Inflammatory macrophage treated with lipopolysaccharide for 1 hour (primary cell): ENCODE measurements around the gene CDH20.

Experiments used
- DNase-seq, 2 donors: peaks; one replicate each; pipeline ENCODE4 v3.0.0-alpha.2; 2020 to 2022

CDH20 gene

DNA sequence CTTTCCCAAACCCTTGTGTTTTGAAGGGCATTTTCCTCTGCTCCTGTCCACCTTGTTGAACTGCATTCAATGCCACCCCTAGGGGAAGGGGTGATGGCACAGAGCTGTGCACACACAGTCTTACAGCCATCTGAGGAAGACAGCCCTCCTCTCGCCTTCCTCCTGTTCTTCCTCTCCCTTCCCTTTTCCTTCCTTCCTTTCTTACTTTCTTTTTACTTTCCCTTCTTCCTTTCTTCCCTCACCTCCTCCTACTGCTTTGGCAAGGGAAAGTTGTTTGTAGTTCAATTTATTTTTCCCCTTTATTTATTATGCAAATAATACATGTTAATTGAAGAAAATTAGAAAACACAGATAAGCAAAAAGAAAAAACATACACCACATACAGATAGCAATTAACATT lies 99.4 kb downstream of the CDH20 start:
- no peak for DNase-seq

DNA sequence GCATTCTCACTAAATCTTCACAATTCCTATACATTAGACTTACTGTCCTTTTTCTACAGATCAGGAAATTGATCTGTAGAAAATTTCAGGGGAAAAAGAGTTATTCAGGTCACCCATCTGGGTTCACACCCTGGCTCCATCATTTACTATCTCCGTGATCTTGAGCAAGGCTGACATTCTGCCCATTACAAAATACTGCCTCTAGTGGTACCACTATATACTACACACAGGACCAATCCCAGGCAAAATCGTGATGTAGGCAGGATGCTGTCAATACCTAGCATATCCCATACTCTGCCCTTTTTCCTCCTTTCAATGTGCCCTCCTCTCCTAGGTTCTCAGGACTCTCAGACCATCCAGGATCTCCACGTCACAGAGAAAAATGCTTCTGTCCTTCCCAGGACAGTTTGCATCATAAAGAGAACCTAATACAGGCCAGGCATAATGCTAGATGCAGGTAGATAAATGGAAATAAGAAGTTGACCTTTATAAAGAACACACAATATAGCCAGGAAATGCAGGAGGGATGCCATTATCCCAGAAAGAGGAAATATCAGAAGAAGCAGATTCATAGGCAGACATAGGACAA lies 101.9 kb downstream of the CDH20 start:
- DNase-seq = peak in 1 of 2 donors; percentile 5

DNA sequence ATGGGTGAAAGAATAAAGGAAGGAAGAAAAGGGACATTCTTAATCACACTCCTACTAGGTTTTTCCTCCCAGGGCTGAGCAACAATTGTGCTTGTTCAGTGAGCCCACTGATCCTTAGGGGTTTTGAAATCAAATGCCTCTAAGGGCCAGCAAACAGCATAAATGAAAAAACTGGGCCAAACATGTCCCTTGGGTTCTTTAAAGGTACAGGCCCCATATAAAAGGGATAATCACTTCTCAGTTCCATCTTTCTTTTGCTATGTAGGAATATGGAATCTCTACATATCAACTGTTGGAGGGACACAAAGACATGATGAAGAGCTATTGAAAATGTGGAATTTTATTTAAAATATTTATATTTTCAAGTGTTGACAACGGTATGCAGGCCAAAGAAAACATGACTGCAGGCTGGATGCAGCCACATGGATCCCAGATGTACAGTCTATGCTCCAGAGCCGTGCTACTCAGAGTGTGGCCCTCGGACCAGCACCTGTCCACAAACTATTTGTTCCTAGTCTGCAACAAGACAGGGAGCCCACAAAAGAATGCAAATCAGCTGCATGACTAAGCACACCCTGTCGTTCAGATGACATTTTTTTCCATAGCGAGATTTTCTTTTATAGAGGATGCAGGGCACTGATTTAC lies 110.0 kb downstream of the CDH20 start:
- DNase-seq = no peak

DNA sequence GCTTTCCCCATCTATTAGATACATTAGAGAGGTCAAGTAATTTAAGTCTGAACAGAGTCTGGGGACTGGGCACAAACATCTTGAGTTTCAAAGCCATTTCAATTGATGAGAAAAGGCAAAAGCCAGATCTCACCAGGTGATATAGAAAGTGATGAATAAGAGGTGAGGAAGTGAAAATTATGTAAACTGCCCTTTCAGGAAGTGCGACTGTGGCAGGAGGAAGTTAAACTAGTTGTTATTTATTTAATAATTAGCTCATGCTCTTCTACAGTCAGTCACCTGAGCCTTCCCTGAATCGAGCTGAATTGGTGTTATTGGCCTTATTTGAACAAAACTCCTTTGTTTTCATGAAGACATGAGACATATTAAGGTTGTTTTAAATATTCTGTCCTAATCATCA lies 115.1 kb downstream of the CDH20 start:
- DNase-seq = no peak

DNA sequence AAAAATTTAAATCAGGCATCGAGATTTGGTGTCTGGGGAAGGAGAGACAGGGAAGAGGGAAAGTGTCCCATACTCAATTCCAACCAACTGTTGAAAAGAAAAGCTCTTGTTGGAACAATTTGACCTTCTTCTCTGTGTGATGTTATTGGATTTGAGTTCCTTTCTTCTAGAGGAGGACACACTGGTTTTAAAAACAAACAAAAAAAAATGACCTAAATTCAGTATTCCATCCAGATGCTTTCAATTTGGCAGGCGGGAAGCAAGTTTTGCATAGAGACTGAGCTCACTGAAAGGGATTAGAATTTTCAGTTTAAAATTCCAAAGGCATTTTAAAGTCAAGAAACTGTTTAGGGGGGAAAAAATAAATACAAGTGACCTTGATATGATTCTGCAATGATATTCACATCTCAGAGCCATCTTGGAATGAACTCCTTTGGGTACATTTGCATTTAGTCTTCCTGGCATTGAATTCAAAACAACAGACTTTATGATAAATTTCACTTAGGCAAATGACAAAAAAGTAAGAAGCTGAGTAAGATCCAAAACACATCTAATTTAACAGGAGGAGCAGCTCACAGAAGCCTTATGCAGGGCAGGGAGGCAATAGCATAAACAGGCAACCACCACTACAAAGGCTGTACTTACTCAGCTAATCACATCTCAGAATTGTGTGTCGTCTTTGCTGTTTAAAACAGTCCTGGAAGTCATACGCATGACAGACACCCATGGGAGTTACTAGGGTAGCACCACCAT lies 126.8 kb downstream of the CDH20 start:
- no peak for DNase-seq

DNA sequence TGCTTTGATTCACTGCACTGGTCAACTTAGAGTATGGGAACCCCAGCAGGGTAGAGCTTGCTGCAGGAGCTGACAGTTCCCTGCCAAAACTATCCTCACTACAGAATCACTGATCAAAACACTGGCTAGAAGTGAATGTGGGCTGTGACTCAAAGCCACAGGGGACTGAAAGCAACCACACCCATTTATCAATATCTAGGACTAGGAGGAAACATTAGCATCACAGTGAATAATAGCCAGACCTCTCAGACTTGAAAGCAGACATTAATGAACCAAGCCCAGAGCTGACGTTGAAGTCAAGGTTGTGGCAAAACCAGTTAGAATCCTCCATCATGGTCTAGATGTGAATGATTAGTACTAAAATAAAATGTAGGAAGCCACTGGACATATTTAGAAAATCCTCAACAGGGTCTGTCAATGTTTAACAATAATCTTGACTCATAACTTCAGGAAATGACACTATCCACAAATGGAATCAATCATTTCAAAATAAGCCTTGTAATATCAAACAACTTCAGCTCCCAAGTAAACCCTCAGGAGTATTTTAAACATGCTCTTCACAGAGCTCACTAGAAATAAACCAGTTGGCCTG lies 131.4 kb downstream of the CDH20 start:
- DNase-seq = no peak

DNA sequence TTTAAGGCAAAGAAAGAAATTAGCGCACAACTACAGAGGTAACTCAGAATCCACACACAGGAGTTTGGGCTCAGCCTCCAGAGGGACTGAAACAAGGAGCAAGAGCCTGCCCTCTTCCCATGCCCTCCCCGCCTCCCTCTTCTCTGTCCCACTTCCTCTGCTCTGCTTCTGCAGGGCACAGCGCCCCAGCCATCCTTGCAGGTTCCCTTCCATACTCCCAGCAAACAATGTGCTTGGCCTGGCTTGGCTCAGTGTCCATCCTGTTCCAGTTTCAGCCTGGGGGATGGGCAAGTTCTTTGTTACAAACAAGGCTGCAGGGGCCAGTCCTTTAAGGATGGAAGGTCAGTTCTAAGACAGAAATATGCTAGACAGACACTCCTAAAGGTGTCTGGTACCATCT lies 133.5 kb downstream of the CDH20 start:
- no peak for DNase-seq

DNA sequence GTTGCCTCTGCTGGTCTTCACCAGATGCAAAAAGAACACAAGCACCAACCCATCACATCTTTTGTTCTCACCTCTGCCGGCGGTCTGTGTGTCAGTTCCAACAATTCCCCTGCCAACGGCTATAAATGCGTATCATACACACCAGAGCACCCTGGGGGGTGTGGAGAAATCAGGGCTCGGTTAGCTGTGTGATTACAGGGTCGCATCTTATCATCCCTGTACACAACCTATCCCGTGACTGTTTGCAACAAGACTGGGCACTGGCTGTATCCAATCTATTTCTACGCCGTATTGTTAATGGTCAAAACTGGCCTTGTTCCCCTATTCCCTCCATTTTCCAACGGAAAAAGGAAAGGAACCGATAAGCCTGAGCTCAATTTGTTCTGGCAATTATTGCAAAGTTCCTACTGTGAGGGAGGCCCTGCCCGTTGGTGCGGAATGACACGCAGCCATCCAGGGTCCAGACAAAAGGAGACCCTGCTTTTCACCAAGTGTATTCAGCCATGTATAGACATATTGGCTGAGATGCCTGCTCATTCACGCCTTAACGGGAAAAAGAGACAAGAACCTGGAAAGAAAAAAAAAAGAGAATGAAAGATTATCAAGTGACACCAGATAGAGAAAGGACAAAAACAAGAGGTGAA lies 136.9 kb downstream of the CDH20 start:
- DNase-seq = no peak

DNA sequence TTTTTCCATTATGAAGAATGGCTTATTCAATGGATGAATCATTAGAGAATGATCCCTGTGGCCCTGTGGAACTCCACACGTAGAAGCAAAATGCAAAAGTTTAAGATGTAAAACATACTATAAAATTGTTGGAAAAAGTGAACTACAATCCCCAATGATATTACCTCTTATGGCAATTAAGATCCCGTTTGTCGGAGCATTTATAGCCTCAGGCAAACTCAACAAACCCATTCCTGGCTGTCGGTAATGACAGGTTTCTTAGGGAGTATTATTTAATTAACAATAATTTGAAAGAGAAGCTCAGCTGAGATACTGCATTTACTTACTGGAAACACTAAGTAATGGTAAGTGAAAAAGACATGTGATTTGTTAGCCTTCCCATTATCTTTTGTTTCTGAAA lies 138.3 kb downstream of the CDH20 start:
- no peak for DNase-seq

DNA sequence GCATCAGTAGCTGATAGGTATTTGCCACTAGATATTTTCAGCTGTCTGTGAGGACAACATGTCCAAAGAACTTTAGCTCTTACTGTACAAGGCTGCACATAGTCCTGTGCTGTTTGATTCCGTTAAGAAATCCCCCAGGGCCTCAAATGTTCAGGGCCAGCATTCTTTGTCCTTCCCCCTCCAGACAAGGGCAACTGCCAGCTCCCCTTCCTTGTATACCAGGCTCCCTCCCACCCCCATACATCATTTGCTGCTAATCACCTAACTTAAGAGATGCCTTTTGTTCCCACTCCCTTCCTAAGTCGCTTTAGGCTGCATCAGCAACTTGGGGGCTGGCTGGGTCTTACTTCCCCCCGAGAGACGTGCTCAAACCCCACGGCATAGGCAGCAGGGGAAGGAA lies 138.7 kb downstream of the CDH20 start:
- no peak for DNase-seq

DNA sequence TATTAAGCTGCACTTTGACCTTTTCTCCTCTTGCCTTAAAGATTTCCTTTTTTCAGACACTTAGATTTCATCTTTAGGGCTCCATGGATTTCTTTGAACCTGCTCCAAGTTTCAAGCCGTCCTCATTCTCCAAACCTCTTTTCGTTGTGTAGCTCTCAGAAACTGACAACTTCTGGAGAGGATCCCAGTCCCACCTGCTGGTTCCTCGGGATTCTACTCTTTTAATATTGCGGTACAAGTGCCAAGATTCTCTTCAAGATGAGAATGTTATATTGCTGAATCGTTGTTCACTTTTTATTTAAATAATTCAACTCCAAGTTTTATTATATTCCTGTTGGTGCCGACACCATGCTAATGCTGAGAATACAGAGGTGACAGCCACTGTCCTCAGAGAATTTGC lies 141.1 kb downstream of the CDH20 start:
- DNase-seq = no peak

DNA sequence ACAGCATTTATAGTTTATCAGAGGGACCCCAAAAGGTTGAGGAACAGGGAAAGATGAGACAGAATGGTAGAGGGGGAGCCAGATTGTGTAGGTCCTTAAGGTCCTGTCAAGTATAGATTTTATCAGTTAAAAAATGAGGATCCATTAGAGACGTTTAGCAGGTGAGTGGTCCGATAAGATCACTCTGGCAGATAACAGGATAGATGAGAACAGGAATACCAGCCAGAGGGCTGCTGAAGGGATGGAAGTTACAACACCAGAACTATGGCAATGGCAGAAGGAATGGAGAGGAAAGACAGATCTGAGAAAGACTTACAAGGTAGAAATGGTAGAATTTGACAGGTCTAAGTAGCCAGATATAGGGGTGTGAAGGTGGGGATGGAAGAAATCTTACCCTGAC lies 141.7 kb downstream of the CDH20 start:
- DNase-seq = no peak

DNA sequence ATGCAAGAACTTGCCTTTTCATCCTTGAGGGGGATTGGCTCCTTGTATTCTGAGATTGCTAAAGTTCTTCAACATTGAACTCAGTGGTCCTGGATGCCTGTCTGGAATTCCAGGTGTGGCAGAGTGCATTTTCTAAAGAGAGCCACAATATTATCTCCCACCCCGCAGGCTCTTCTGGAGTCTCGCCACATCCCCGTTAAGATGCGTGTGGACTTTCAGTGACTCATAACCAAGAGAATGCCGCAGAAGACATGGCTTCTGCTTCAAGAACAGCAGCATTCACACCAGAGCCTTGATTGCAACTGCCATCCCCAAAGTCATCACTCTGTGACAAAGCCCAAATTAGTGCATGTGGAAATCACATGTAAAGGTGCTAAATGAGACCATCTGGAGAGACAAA lies 142.7 kb downstream of the CDH20 start:
- DNase-seq = no peak

DNA sequence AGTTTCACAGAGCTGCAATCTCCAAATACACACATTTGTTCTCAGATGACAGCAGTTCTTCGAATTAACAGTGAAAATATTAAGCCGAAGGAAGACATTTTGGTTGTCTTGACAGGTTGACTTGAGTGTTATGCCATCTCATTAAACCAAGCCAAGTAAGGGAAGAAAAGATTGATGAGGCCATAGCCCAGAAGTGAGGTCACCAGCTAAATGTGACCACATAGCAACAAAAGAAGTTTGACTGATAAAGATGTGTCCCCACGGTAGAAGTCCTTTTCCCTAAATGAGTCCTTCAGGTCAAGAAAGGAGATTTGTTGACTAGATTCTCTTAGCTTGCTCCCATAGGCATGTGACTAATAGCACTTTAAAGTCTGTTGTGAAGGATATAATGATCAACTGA lies 156.1 kb downstream of the CDH20 start:
- DNase-seq = no peak

DNA sequence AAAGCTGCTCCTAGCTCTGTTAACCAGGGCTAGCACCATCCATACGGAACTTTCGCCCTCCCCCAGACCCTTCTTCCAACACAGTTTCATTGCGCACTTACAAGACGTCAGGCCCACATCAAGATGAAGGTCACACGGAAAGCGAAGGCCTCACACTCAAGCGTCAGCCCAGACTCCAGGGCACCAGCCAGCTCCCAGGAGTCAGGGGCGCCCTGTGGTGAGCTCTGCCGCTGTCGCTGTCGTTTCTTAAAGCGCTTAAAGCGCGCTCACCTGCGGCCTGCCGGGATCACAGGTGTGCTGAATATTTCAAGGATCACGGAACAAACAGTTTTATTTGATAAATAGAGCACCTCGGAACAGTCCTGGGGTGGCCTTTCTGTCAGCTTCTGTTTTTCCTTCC lies 163.1 kb downstream of the CDH20 start:
- DNase-seq = no peak

DNA sequence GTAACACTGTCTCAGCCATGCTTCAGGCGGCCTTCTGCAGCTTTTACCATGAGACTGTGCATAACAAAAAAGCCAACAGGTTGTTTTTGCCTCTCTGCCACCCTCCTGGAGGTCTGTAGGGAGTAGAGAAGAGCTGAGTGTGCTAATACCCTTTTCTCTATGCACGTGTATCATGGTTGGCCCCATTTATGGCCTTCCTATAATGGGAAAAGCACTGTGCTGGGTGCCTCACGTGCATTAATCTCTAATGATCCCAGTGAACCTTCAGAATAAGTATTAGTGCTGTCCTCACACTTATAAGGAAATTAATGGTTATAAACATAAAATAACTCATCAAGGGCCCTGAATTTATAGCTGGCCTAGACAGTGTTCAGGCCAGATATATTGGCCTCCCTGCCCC lies 164.2 kb downstream of the CDH20 start:
- DNase-seq = no peak

DNA sequence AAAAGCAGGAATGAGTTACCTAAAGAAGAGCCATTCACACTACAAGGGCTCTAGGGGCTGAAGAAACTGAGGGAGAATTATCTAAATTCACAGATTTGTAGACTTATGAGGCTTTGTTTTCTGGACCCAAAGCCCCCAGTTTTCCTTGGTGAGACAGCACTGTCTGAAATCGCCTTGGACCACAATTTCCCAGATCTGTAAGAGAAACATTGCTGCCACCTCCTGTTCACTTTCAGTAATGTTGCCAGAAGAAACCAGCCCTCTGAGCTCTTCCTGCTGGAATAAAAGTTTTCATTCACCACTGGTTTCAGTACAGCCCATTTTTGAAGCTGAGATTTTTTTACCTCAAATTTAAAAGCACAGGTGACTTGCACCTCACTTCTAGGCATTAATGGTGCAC lies 169.2 kb downstream of the CDH20 start:
- peak; percentile 6 to 52 for DNase-seq

DNA sequence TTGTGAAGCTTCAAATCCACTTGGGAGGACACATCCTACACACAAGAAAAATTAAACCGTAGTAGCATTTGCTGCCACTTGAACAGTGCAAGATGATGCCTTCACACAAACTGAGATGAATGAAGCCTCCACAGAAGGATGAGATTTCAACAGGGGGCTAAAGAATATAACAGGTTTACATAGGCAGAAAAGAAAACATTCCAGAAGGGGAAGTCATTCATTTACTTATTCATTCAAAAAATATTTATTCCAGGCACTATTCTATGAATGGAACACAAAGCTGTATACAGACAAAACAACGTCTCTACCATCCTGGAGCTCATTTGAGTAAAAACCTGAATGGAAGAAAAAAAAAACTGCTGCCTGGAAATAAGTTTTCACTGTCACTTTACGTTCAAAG lies 170.5 kb downstream of the CDH20 start:
- DNase-seq = no peak

DNA sequence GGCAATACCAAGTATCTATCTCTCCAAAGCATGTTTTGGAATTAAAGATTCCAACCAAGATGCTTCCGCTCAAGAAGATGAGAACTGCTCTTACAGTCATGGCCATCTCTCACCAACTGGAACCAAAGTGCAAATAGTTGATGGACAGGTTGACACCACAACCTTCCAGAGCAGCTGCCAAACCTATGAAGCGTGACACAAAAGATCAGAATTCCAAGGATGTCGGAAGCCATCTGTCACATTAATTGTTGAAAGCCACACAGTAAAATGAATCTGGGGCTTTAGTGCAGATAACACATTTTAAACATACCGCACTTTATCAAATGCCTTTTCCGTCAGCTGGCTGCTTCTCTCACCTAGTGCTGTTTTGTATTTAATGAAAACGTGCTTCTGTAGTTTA lies 195.7 kb downstream of the CDH20 start:
- DNase-seq = no peak

DNA sequence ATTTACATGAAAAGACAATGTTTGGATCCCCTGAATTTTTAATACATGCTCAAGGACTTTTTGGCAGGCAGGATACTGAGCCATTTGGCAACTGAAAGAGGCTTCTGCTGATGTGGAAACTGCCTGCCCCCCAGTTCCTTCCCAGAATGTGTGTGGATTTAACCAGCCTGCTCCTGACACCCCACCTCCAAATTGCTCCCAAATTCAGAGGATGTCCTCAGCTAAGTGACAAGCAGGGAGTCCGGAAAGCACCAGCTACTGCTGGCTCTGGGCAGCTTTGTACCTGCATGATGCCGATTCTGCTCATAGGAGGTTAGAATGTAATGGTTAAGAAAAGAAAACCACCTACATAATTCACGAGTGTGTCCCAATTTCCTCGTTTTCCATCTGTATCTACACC lies 197.5 kb downstream of the CDH20 start:
- DNase-seq = no peak

DNA sequence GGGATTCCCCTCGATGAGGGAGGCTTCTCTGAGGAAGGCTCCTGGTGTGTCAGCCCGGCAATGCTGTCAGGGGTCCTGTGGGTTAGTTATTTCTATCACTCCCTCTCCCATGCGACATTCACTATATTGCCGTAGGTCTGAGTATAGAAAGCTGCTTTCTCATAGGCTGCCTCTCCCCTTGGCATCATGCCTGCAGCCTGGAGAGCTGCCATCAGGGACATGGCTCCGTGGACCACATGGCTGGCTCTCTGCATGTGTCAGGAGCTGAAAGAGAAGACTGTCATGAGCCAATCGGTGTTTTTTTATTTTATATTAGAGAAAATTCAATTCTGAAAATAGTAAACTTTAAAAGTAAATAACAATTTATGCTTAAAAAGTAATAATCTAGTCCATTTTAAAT lies 198.0 kb downstream of the CDH20 start:
- no peak for DNase-seq

DNA sequence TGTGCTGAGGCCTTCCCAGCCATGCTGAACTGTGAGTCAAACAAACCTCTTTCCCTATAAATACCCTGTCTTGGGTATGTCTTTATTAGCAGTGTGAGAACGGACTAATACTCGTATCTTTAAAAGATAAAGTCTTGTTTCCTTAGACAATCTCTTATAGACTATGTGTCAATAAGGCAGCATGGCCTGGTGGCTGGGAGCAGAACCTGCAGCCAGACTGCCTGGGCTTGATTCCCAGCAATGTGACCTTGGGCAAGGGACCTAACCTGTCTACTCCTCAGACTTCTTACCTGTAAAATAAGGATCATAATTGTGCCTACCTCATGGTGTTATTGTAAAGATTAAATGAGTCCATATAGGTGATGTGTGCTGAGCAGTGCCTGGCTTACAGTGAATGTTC lies 198.7 kb downstream of the CDH20 start:
- DNase-seq = no peak

DNA sequence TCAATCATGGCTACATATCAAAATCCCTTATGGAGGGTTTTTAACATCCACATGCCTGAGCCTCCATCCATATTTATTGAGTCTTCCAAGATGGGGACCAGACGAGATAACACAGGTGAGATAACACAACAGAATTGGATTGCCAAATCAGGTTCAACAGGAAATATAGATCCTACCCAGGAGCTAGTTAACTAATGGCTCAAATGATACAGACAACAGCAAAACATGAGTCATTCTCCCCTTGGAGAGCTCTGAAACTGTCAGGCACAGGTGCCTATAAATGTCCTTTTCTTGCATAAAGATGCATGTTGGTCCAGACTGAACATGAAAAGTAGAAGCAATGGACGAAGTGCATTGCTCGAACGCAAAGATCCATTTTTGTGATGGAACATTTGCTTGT lies 202.2 kb downstream of the CDH20 start:
- DNase-seq = no peak

DNA sequence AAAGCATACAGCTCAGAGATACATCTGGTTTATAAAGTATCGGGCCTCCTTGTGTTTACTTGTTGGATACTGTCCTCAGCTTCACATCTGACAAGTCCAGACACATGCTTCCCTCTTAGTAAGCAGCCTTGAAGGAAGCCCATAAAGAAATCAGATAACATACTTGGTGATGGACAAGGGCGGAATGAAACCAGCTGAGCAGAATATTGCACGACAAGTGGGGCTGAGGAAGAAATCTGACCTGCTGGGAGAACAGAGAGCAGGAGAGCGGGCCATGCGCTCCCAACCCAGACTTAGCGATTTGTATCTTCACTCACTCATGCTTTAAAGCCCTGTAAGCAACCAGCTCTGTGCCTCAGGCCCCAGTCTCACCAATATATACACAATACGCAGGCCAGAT lies 208.4 kb downstream of the CDH20 start:
- DNase-seq = no peak
